B cell (primary cell): ENCODE data around the gene RAN. TPM values are rescaled to one million over a fixed set of nuclear protein-coding genes. Genes with fewer than 3 reads are reported as not detected.

Experiments
- ATAC-seq: fragments of 200-7000 bp; cut with Tn5 transposase; one replicate; pipeline ENCODE4 v1.10.0; 2021; ENCODE audit warnings: low read depth, mild to moderate bottlenecking, moderate number of reproducible peaks, moderate library complexity
- CTCF ChIA-PET: fragments of 350-600 bp; sonication (Branson Sonifier 250); formaldehyde crosslinking; loops from one replicate; lab custom pipeline; 2021; ENCODE audit warnings: antibody characterized with exemption, inconsistent platforms; lab: Charles Lee
- POLR2A ChIA-PET: fragments of 350-600 bp; sonication (Branson Sonifier 250); formaldehyde crosslinking; loops from one replicate; lab custom pipeline; 2021; ENCODE audit warnings: antibody characterized with exemption; lab: Charles Lee
- DNase-seq: peaks from one replicate; pipeline ENCODE4 v3.0.0; 2013
- H2AFZ ChIP-seq: 2 replicates; pipeline ENCODE4 v1.6.1; 2012; ENCODE audit warnings: mild to moderate bottlenecking, low read depth, low read length; ENCODE audit not compliant: insufficient read depth, poor library complexity, severe bottlenecking
- H3K27ac ChIP-seq, 2 donors: 1 replicate in 1 of 2; 2 replicates in 1 of 2; pipeline ENCODE4 v1.5.1; 2012 to 2013; ENCODE audit warnings: low read length in 2 of 2, mild to moderate bottlenecking in 2 of 2, moderate library complexity in 1 of 2
- H3K27me3 ChIP-seq, 4 experiments: fragments of 200-600 bp in 1 of 4; sonication (generic) in 1 of 4; replicated peaks in 1 of 4; 1 replicate in 2 of 4; 2 replicates in 2 of 4; pipeline versions ENCODE4 v1.6.1 to v1.7.0; 2013 to 2016; ENCODE audit warnings: low read length in 3 of 4, mild to moderate bottlenecking in 2 of 4, mixed read lengths in 1 of 4, moderate library complexity in 1 of 4; ENCODE audit not compliant: insufficient read depth in 4 of 4, control insufficient read depth in 3 of 4; ENCODE audit errors: control extremely low read depth in 1 of 4
- H3K36me3 ChIP-seq, 2 experiments: replicated peaks in 1 of 2; 1 replicate in 1 of 2; 2 replicates in 1 of 2; pipeline versions ENCODE4 v1.6.1 to v1.7.1; 2013; ENCODE audit warnings: low read length in 1 of 2; ENCODE audit not compliant: insufficient read depth in 2 of 2, control insufficient read depth in 1 of 2; ENCODE audit errors: control extremely low read depth in 1 of 2, extremely low read depth in 1 of 2
- H3K4me1 ChIP-seq, 2 donors: fragments of 200-600 bp in 1 of 2; sonication (generic) in 1 of 2; 1 replicate in 1 of 2; 2 replicates in 1 of 2; pipeline versions ENCODE4 v1.5.1 to v1.6.1; 2013 to 2017; ENCODE audit warnings: low read length in 2 of 2; ENCODE audit not compliant: control insufficient read depth in 2 of 2, insufficient read depth in 2 of 2
- H3K4me2 ChIP-seq: replicated peaks from 2 replicates; pipeline ENCODE3; 2012; ENCODE audit warnings: mild to moderate bottlenecking, low read depth, low read length; ENCODE audit not compliant: poor library complexity, severe bottlenecking
- H3K4me3 ChIP-seq, 5 experiments: fragments of 200-600 bp in 1 of 5; sonication (generic) in 1 of 5; 1 replicate in 3 of 5; 2 replicates in 2 of 5; pipeline versions ENCODE4 v1.5.1 to v1.7.0; 2011 to 2016; ENCODE audit warnings: low read length in 4 of 5, mild to moderate bottlenecking in 4 of 5, low read depth in 2 of 5, control low read depth in 1 of 5, moderate library complexity in 1 of 5; ENCODE audit not compliant: insufficient read depth in 1 of 5; ENCODE audit errors: control extremely low read depth in 1 of 5, extremely low read depth in 1 of 5
- H3K79me2 ChIP-seq: fragments of 200-600 bp; sonication (generic); one replicate; pipeline ENCODE4 v1.6.0; 2016; ENCODE audit warnings: low read length; ENCODE audit not compliant: control insufficient read depth, insufficient read depth
- H3K9ac ChIP-seq: fragments of 200-600 bp; sonication (generic); 2 replicates; pipeline ENCODE4 v1.6.1; 2017; ENCODE audit warnings: mild to moderate bottlenecking, low read length, moderate library complexity
- H3K9me3 ChIP-seq, 3 donors: one replicate each; pipeline versions ENCODE4 v1.6.1 to v1.7.1; 2013; ENCODE audit warnings: low read length in 2 of 3; ENCODE audit not compliant: control insufficient read depth in 2 of 3, insufficient read depth in 1 of 3; ENCODE audit errors: control extremely low read depth in 1 of 3
- H4K20me1 ChIP-seq: 2 replicates; pipeline ENCODE4 v1.6.0; 2012; ENCODE audit warnings: mild to moderate bottlenecking, low read length; ENCODE audit not compliant: insufficient read depth, control insufficient read depth, poor library complexity, severe bottlenecking
- H3K27ac Mint-ChIP-seq: one replicate; pipeline ENCODE4 v1.8.0; 2021; ENCODE audit warnings: mixed read lengths
- H3K27me3 Mint-ChIP-seq: one replicate; pipeline ENCODE4 v1.8.0; 2021; ENCODE audit warnings: mixed read lengths
- H3K4me1 Mint-ChIP-seq: one replicate; pipeline ENCODE4 v1.8.0; 2021; ENCODE audit warnings: mixed read lengths
- H3K4me3 Mint-ChIP-seq: one replicate; pipeline ENCODE4 v1.8.0; 2021; ENCODE audit warnings: mixed read lengths
- H3K9me3 Mint-ChIP-seq: one replicate; pipeline ENCODE4 v1.8.0; 2022; ENCODE audit warnings: mixed read lengths; ENCODE audit not compliant: insufficient read depth
- CTCF ChIP-seq: fragments of 200-600 bp; IDR thresholded peaks from one replicate; pipeline ENCODE4 v1.8.0; 2022; ENCODE audit warnings: antibody characterized with exemption, mild to moderate bottlenecking
- EZH2 ChIP-seq: IDR thresholded peaks from 2 replicates; pipeline ENCODE4 v1.6.1; 2012; ENCODE audit warnings: borderline replicate concordance, low read depth, mild to moderate bottlenecking, moderate library complexity, low read length; ENCODE audit not compliant: insufficient read depth, poor library complexity, severe bottlenecking
- WGBS: methylation state at CpG from one replicate; pipeline ENCODE4 v1.1.5; 2013; ENCODE audit warnings: missing lambda C conversion rate; ENCODE audit not compliant: insufficient coverage; 5-methylcytosine and 5-hydroxymethylcytosine counted together
- intact Hi-C: fragments of 100-400 bp; cut with micrococcal nuclease; formaldehyde crosslinking; loops from one replicate; pipeline ENCODE4 v1.10.0; 2022
- polyA plus RNA-seq: library from polyadenylated mRNA; depleted of rRNA; stranded (reverse); fragments of >200 nt; gene quantifications from 2 replicates; pipeline ENCODE4 v1.2.3, GENCODE V29; 2012
- total RNA-seq, 2 donors: library from RNA; stranded (reverse); fragments of 120-200 nt in 1 of 2; gene quantifications; 1 replicate in 1 of 2; 2 replicates in 1 of 2; pipeline versions ENCODE4 v1.2.3 to v1.2.4, GENCODE V29; 2013 to 2022

RAN gene
- total and polyA plus RNA-seq, 2 donors (not counting 1 experiment from before 2014, with no cell fraction given) = 298 to 339 TPM

DNA sequence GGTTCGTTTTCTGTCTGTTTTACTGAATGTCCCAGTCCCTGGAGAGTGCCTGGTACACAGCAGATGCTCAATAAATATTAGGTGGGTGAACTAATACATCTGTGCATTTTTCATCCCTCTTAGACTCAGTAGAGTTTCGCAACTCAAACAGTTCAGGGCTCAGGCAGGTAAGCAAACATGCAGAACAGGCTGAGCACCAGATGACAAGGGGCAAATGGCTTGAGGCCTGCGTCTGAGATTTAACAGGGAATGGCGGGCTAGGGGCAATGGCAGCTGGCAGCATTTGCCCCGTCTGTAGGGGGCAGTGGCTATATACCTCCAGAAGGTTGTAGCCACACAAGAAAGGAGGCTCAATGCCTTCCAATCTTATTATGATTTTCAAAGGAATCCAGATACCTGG, 8.6 kb upstream of the RAN start:
- no peak for DNase-seq
- Histone ChIP-seq H2AFZ (no peak overlapping the region), H3K9ac (no peak overlapping the region), H3K27ac (no peak overlapping the region), H3K79me2 (no peaks in the 10 kb centered on the region), H4K20me1 (no peaks in the 10 kb centered on the region), H3K4me2 (no peak overlapping the region), H3K9me3 (peaks cover 0 to 10% (median 0%) of the 10 kb centered on the region in 3 donors), H3K36me3 (no peaks in the 10 kb centered on the region), H3K27me3 (no peaks in the 10 kb centered on the region), H3K4me1 (no peaks in the 10 kb centered on the region), H3K4me3 (no peak overlapping the region)
- H3K27me3 Mint-ChIP-seq = peaks cover 3% of the 10 kb centered on the region
- ChIA-PET CTCF (no interaction called here), POLR2A (no interaction called here)
- WGBS = 85% methylated on average over 2 of the region's 5 CpGs
- no peak overlapping the region for H3K27ac Mint-ChIP-seq
- intact Hi-C loops = no loop called here
- H3K4me3 Mint-ChIP-seq = no peak overlapping the region
- H3K4me1 Mint-ChIP-seq = no peaks in the 10 kb centered on the region
- ATAC-seq = no peak
- H3K9me3 Mint-ChIP-seq = no peaks in the 10 kb centered on the region
- TF ChIP-seq EZH2 (no peak), CTCF (no peak)

- Histone ChIP-seq H3K9ac (no peak overlapping the region), H3K36me3 (peaks cover 0 to 3% of the 10 kb centered on the region in 2 experiments), H3K79me2 (peaks cover 12% of the 10 kb centered on the region), H3K4me3 (no peak overlapping the region), H3K27me3 (no peaks in the 10 kb centered on the region), H2AFZ (no peak overlapping the region), H3K4me2 (no peak overlapping the region), H3K9me3 (peaks cover 0 to 3% (median 0%) of the 10 kb centered on the region in 3 donors), H4K20me1 (peaks cover 8% of the 10 kb centered on the region), H3K27ac (no peak overlapping the region), H3K4me1 (peaks cover 12 to 17% of the 10 kb centered on the region in 2 donors)
- 91% methylated on average over 2 of the region's 4 CpGs for WGBS
- ChIA-PET CTCF (no interaction called here), POLR2A (no interaction called here)
- intact Hi-C loops = no loop called here
- Mint-ChIP-seq H3K27ac (no peak overlapping the region), H3K9me3 (no peaks in the 10 kb centered on the region), H3K4me1 (peaks cover 19% of the 10 kb centered on the region), H3K4me3 (no peak overlapping the region), H3K27me3 (peaks cover 3% of the 10 kb centered on the region)
- no peak for DNase-seq
- no peak for ATAC-seq
- no peak for TF ChIP-seq CTCF
- no peak for TF ChIP-seq EZH2
Measured at GRCh38 chr12:130868412-130868811, 3.5 kb upstream of the RAN start.
